ENCODE data around the gene SLC24A3. TPM values are rescaled to one million over a fixed set of nuclear protein-coding genes. Genes with fewer than 3 reads are reported as not detected.

Gene SLC24A3
- total RNA-seq, 1 experiment from 2014 or later, result not detected

DNA sequence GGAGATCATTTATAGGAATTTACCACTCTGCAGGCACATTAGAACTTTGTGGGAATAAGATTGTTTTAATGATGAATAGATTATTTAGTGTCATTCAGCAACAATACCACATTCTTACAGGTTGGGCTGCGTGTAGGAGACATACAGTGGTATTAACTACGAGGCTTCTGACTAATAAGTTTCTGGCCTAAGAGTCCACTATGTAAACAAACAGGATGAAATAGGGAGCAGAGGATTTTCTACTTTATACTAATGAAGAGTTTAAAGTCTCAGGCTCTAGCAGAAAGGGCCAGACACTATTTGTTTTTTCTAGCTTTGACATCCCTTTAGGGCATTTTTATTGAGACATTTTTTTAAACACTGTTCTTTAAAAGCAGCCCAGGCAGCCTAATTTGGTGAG lies 75.6 kb downstream of the SLC24A3 start:
- in situ Hi-C loops (cut with HindIII; ENCODE audit: low pct_unique_long_range_greater_than_20kb, low sequenced_read_pairs), result no loop called here
- no peak for DNase-seq (ENCODE audit: low read depth, low spot score)

DNA sequence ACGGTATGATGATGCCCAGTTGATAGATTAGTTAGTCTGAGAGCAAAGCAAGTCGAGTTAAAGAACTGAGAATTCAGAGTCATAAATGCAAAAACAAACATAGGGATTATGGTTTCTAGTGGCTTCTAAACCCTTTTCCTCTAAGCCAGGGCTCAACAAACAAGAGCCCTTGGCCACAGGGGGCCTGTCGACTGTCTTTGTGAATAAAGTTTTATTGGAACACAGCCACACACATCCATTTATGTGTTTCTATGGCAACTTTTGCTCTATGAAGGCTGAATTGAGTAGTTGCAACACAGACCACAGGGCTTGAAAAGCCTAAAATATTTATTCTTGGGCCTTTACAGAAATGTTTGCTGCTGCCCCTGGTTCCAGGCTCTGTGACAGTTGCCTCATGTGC lies 76.2 kb downstream of the SLC24A3 start:
- DNase-seq (ENCODE audit: low read depth, low spot score), result no peak

DNA sequence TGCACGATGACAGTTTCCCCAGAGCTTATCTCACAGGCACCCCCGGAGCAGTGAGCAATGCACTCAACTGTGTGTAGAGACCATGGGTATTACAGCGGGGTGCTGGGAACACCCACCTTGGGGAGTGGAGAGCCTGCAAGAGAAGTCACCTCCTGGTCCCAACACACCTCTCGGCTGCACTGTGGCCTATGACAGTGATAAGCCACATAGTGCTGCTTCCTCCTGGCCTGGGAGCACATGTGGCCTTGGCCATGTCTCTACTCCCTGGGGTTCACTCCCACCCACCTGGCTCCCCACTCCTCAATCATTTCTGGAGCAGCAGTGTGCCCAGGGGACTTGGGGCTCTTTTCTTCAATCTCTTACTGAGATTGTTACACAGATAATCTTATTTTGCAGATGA lies 77.0 kb downstream of the SLC24A3 start:
- in situ Hi-C loops (cut with HindIII; ENCODE audit: low pct_unique_long_range_greater_than_20kb, low sequenced_read_pairs), result no loop called here
- DNase-seq (ENCODE audit: low read depth, low spot score), result no peak

More for the DNA sequence above, 76.2 kb downstream of the SLC24A3 start:
- in situ Hi-C loops (cut with HindIII; ENCODE audit: low pct_unique_long_range_greater_than_20kb, low sequenced_read_pairs), result no loop called here

DNA sequence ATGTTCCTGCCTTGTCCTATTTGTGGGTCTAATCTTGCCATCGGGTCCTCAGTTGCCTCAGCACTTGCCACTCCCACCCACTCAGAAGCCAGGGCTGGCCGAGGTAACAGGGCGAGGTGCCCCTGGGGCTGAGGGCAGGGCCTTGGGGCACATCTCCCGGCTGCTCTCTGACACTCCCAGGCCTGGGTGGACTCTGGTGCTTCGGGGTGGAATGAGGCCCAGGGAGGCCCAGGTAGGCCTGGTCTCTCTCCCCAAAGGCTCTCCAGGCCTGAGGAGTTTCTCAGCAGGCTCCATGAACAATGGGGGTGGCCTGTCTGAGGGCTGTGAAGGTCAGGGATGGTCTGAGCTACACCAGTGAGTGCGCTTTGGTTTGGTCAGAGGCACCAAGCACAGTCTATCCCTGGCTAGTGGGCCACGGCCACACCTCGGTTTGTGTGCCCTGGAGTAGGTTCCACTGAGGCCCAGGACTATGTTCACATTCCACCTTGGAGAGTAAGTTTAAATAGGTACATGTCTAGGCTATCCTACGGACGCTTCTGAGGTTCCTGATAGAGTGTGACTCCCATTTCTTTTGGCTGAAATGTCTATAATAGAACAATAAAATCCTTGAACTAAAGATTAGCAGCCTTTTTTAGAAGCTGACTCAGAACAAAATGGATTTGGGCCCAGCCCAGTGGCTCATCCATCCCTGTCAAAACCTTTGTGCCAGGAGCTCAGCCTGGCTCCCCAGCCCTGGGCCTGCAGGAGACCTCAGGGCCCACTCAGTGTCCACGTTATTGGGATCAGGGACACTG lies 78.8 kb downstream of the SLC24A3 start:
- in situ Hi-C loops (cut with HindIII; ENCODE audit: low pct_unique_long_range_greater_than_20kb, low sequenced_read_pairs), result no loop called here
- DNase-seq (ENCODE audit: low read depth, low spot score), result no peak

DNA sequence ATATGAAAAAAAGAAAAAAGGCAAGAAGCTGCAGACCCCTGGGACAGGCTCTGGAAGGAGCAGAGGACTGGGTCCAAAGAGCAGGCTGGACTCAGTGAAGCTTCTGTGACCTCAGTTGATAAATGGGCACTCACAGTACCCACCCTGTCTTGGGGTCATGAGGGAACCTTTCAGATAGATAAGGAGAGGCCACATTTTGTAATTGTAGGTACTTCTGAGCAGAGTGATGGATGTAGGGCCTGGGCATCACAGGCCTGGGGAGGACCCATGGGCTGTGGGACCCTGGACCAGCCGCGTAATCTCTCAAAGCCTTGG lies 79.3 kb downstream of the SLC24A3 start:
- no peak for DNase-seq (ENCODE audit: low read depth, low spot score)
- in situ Hi-C loops (cut with HindIII; ENCODE audit: low pct_unique_long_range_greater_than_20kb, low sequenced_read_pairs), result no loop called here

DNA sequence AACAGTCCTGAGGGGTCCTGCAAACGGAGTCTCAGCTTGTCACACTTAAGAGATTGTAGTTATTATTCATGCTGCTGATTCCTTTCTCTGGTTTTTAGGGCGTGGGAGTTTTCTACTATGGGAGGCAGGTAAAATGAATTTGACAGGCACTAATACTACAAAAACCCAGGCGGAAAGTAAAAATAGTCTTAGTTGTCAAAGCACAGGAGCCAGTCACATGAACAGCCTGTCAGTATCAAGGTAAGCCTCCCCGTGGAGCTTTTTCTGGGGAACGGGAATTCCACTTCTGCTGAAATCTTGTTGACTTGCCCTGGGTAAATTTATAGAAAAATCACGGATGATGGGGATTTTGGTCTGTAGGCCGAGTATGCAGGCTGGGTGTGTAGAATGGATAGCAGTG lies 79.8 kb downstream of the SLC24A3 start:
- in situ Hi-C loops (cut with HindIII; ENCODE audit: low pct_unique_long_range_greater_than_20kb, low sequenced_read_pairs), result no loop called here
- no peak for DNase-seq (ENCODE audit: low read depth, low spot score)

DNA sequence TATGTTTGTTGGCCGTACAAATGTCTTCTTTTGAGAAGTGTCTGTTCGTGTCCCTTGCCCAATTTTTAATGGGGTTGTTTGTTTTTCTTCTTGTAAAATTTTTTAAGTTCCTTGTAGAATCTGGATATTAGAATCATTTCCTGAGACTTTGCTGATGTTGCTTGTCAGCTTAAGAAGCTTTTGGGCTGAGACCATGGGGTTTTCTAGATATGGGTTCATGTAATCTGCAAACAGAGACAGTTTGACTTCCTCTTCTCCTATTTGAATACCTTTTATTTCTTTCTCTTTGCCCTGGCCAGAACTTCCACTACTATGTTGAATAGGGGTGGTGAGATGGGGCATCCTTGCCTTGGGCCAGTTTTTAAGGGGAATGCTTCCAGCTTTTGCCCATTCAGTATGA lies 82.6 kb downstream of the SLC24A3 start:
- in situ Hi-C loops (cut with HindIII; ENCODE audit: low pct_unique_long_range_greater_than_20kb, low sequenced_read_pairs), result no loop called here
- no peak for DNase-seq (ENCODE audit: low read depth, low spot score)

DNA sequence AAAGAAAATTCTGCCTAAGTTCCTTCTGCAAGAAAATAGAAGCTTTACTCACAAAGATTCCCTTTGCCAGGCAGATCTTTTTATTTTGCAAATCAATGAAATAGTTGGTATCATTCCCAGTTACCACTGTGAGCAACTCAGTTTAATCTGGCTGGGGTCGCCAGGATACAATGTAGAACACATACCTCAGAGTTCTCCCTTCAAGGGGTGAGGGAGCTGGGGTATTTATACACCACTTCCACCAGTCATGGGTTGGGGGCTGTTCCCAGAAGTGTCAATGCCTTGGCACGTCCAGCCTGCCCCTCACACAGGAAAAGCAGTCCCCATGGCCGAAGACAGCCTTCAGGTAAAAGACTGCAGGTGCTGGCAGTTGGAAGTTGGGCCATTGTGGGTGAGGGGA lies 86.2 kb downstream of the SLC24A3 start:
- no peak for DNase-seq (ENCODE audit: low read depth, low spot score)
- in situ Hi-C loops (cut with HindIII; ENCODE audit: low pct_unique_long_range_greater_than_20kb, low sequenced_read_pairs), result no loop called here

DNA sequence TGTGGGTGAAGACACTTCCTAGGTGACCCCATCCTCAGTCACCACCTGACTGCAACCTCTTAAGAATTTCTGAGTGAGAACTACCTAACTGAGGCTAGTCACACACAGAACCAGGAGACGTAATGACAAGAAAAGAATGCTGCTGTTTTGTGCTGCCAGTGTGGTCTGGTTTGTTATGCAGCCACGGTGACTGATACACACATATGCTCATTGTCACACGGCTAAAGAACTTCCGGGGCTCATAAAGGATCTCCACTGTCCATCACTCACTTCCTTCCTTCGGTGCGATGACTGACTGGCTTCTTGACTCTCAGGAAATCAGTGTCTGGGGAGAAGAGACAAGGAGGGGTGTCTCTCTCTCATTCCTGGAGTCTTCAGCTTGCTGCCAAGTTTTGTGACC lies 88.0 kb downstream of the SLC24A3 start:
- no peak for DNase-seq (ENCODE audit: low read depth, low spot score)
- in situ Hi-C loops (cut with HindIII; ENCODE audit: low pct_unique_long_range_greater_than_20kb, low sequenced_read_pairs), result no loop called here

DNA sequence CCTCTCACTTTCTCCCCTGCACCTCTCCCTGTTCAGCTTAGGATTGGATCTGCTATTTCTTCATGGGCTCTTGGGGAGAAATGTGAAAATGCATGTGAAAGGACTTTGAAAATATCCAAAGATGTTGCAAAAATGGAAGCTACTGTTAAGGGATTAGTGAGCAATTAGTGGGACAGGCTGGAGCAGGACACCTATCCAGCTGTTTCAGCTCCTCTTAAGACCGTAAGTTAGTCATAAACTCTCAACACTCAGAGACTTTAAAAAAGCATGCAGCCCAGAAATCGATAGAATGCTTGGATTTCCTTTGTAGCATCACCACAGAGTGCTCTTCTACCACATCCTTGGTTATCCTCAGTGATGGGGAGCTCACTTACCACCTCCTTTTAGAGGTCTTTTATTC lies 88.7 kb downstream of the SLC24A3 start:
- in situ Hi-C loops (cut with HindIII; ENCODE audit: low pct_unique_long_range_greater_than_20kb, low sequenced_read_pairs), result no loop called here
- no peak for DNase-seq (ENCODE audit: low read depth, low spot score)

DNA sequence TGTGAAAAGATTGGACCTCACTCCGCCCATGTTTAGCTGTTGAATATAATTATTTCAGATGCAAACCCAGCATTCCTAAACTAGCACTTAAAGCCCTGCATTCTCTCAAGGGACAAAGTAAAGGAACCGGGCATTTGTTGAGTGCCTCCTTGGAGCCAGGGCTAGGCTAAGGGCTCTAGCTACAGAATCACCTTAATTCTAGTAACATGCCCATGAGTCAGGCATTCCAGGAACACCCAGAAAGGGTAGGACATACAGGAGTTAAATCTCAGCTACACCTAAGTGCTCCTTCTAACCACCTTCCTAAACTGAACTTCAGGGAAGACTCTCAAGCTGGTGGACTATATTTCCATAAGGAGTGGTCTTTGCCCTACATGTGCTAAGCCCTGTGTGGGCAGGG lies 89.4 kb downstream of the SLC24A3 start:
- no peak for DNase-seq (ENCODE audit: low read depth, low spot score)
- in situ Hi-C loops (cut with HindIII; ENCODE audit: low pct_unique_long_range_greater_than_20kb, low sequenced_read_pairs), result no loop called here

DNA sequence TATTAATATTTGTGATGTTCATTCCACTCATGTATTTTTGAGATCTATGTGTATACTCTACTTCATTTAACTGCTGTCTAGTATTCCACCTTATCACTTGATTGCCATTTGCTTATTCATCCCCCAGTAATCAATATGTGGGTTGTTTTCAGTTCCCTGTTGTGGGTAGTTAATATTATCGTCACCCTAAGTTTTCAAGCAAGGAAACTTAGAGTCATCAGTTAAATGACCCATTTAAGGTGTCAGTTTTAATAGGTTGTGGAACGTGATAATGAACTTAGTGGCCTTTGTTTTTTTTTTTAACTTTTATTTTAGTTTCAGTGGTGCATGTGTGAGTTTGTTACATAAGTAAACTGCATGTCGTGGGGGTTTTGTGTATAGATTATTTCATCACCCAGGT lies 90.3 kb downstream of the SLC24A3 start:
- no peak for DNase-seq (ENCODE audit: low read depth, low spot score)
- in situ Hi-C loops (cut with HindIII; ENCODE audit: low pct_unique_long_range_greater_than_20kb, low sequenced_read_pairs), result no loop called here

DNA sequence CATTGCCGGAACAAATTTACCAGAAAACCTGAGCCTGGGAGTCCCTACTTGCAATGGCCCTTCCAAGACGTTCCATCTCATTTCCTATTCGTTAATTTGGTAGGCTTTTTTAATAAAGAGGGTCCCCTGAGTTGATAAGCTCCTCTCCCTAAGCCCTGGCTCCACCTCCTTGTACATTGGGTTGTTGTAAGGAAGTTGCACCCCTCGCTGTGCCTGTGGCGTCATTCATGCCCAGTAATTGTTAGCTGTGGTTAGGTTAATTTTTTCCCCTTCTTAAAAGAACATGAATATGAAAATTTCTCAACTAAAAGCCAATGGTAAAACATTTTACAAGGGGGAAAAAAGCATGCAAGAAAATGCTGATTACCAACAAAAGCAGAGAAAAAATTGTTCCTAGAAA lies 91.9 kb downstream of the SLC24A3 start:
- no peak for DNase-seq (ENCODE audit: low read depth, low spot score)
- in situ Hi-C loops (cut with HindIII; ENCODE audit: low pct_unique_long_range_greater_than_20kb, low sequenced_read_pairs), result no loop called here

DNA sequence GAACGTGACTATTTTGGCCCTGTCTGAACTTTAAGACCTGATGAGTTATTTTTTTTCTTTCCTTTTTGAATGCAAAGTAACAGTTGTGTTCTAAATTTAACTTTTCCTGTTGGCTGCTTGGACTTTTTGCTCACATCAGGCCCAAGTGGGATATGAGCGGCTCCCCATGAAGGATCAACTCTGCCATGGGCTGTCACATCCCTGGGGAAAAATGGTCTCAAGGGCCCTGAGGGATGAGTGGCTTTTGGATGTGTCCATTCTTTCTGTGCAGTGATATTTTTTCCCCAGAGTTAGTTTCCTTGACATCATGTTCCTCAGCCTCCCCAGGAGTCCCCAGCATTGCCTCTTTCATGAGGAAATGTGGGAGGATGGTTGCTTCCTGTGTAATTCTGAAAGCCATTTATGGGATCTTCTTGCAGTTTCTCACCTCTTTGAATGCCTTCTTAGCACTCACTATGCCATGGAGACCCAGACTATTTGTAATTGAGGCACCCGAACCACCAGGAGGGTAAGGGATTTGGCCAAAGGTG lies 92.5 kb downstream of the SLC24A3 start:
- no peak for DNase-seq (ENCODE audit: low read depth, low spot score)
- in situ Hi-C loops (cut with HindIII; ENCODE audit: low pct_unique_long_range_greater_than_20kb, low sequenced_read_pairs), result no loop called here

DNA sequence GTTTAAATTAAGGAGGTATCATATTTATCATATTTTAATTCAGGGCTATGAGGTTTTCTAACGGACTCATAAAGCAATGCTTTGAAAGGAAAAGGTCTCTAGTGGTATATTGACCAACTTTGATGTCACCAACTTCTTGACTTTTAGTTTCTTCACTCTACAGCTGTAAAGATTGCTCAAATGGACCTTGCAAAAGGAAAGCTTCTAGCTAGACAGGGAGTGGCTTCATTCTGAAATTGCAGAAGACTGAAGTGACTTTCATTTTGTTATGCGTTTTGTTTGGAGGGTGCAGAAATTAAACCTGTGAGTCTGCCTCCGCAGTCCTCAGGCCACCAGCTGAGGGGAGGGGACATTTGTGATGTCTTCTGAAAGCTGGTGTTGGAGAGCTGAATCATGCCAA lies 95.7 kb downstream of the SLC24A3 start:
- no peak for DNase-seq (ENCODE audit: low read depth, low spot score)
- in situ Hi-C loops (cut with HindIII; ENCODE audit: low pct_unique_long_range_greater_than_20kb, low sequenced_read_pairs), result no loop called here

DNA sequence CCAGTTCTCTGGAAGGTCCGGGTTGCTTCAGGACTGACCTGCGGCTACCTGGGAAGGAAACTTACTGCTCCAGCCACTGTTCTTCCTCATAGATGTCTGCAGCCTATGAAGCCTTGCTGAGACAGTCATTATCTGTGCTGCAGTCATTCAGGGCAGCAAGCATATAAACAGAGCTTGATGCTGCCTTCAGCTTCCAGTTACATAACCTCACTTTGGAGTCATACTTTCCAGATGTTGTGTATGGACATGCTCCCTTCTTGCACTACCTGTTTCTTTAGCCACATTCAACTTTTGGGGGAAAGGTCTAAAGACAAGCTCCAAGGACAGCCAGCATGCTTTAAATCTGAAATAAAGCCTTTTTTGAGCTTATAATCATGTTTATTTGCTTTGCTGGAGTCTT lies 98.1 kb downstream of the SLC24A3 start:
- in situ Hi-C loops (cut with HindIII; ENCODE audit: low pct_unique_long_range_greater_than_20kb, low sequenced_read_pairs), result no loop called here

DNA sequence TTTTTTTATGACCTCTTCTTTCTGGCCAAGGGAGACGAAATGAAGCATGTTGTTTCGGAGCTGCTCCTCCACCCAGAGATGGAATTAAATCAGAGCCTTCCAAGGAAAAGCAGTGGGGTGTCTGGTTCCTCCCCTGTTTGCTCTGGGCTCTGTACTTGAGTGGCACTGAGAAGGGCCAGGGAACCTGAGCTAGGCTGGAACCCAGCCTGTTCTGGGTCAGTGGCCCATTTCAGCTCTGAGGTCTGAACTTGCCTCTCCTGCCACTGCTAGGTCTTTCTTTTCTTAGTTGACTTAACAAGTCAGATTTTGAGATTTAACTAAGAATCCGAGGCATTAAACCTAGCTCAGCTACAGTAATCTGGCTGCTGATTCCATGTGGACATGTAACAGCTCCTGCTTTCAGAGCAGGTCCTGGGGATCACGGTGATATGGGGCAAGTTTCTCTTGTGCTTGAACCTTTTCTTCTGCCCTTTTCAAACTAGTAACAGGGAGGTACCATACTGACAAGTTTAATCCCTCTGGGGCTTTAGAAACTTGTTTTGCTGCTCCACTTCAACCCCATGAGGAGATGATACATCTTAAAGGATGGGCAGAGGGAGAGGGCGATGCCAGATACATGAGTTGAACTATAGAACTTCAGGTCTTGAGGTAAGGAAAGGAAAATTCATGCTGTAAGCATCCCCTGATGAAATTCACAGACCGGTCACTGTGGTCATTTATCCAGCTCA lies 101.1 kb downstream of the SLC24A3 start:
- in situ Hi-C loops (cut with HindIII; ENCODE audit: low pct_unique_long_range_greater_than_20kb, low sequenced_read_pairs), result no loop called here
- DNase-seq (ENCODE audit: low read depth, low spot score), result no peak

More for the DNA sequence above, 98.1 kb downstream of the SLC24A3 start:
- no peak for DNase-seq (ENCODE audit: low read depth, low spot score)

DNA sequence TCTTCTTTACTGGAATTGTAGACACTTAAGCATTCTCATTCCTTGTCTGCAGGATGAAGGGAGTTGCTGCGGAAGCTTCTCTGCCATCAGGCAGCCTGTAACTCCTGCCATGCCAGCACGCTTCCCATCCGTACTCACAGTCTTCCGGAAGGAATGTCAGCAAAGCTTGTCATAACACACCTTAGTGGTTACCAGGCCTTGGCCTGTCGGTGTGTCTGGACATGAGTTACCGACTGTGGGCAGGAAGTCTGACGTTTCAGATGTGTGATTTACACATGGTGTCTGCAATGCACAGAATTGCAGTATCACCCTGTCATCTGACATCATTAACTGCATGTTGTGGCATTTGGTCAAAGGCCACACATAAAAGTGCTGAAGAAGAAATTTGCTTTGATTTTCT lies 102.2 kb downstream of the SLC24A3 start:
- no peak for DNase-seq (ENCODE audit: low read depth, low spot score)
- in situ Hi-C loops (cut with HindIII; ENCODE audit: low pct_unique_long_range_greater_than_20kb, low sequenced_read_pairs), result no loop called here
